IMR-90 (cell line): ENCODE results near the gene NISCH.

ENCODE experiments used
- CHD1 ChIP-seq: IDR thresholded peaks from 2 replicates; pipeline ENCODE4 v1.6.1; 2012; ENCODE audit warnings: low read depth, low read length, improper control_type of control experiment
- CTCF ChIP-seq: conservative IDR thresholded peaks from 2 replicates; pipeline ENCODE4 v1.5.1; 2012; ENCODE audit warnings: mild to moderate bottlenecking, low read depth, low read length, improper control_type of control experiment
- MAZ ChIP-seq: IDR thresholded peaks from 2 replicates; pipeline ENCODE4 v1.6.1; 2012; ENCODE audit warnings: low read depth, mild to moderate bottlenecking, low read length, improper control_type of control experiment, moderate library complexity, borderline replicate concordance
- POLR2A ChIP-seq: IDR thresholded peaks from 2 replicates; pipeline ENCODE4 v1.6.1; 2012; ENCODE audit warnings: mild to moderate bottlenecking, low read depth, low read length
- SMC3 ChIP-seq: fragments of 150-350 bp; IDR thresholded peaks from 2 replicates; pipeline ENCODE4 v1.6.1; 2016; ENCODE audit warnings: low read depth, mild to moderate bottlenecking, antibody characterized with exemption, low read length, moderate library complexity
- USF2 ChIP-seq: fragments of 150-350 bp; IDR thresholded peaks from 2 replicates; pipeline ENCODE4 v1.6.1; 2017; ENCODE audit warnings: mild to moderate bottlenecking, antibody characterized with exemption, low read length, low read depth

GRCh38 chr3:52513281-52513680 lies 57.9 kb downstream of the NISCH start:
- TF ChIP-seq CHD1, result no peak
- TF ChIP-seq CTCF, result no peak
- no peak for TF ChIP-seq POLR2A
- no peak for TF ChIP-seq USF2
- no peak for TF ChIP-seq MAZ
- no peak for TF ChIP-seq SMC3
